Transverse colon (tissue), 4 donors: ENCODE measurements around the gene KANSL3.

Experiments
- EP300 ChIP-seq: sonication (generic); formaldehyde crosslinking; IDR thresholded peaks from one replicate; pipeline ENCODE4 v1.6.1; 2017; ENCODE audit warnings: antibody characterized with exemption, low read depth
- POLR2A ChIP-seq: fragments of 450-650 bp; IDR thresholded peaks from one replicate; pipeline ENCODE4 v1.6.1; 2016; ENCODE audit warnings: antibody characterized with exemption, mild to moderate bottlenecking, moderate library complexity
- POLR2AphosphoS5 ChIP-seq, 3 donors: sonication (generic); formaldehyde crosslinking; IDR thresholded peaks; one replicate each; pipeline ENCODE4 v1.6.1; 2016; ENCODE audit warnings: antibody characterized with exemption in 3 of 3
- TF ChIP-seq, protein P1 (sequence below), 5 experiments: fragments of 200-600 bp in 3 of 5; fragments of 450-650 bp in 2 of 5; sonication (generic) in 3 of 5; IDR thresholded peaks; 1 replicate in 2 of 5; 2 replicates in 3 of 5; pipeline ENCODE4 v1.5.1; 2016 to 2017; ENCODE audit warnings: antibody characterized with exemption in 5 of 5, inconsistent platforms in 3 of 5, mild to moderate bottlenecking in 2 of 5, moderate library complexity in 1 of 5

DNA sequence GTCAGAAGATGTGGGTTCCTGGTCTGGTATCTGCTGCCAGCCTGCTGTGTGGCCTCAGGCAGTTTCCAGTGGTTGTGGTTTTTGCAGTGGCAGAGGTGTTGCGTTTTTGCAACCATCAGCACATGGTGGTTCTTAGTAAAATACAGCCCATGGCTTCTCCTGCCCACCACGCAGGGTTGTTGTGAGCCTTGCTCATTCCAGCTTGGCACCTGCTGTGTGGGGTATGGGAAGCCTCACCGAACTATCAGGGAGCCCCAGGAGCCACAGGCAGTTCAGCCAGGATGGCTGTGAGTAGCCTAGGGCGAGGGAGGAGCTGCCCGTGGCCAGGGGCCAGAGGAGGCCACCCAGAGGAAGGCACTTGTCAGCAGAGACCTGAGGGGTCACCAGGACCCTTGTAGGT lies 91.8 kb downstream of the KANSL3 start:
- TF ChIP-seq, protein P1, sequence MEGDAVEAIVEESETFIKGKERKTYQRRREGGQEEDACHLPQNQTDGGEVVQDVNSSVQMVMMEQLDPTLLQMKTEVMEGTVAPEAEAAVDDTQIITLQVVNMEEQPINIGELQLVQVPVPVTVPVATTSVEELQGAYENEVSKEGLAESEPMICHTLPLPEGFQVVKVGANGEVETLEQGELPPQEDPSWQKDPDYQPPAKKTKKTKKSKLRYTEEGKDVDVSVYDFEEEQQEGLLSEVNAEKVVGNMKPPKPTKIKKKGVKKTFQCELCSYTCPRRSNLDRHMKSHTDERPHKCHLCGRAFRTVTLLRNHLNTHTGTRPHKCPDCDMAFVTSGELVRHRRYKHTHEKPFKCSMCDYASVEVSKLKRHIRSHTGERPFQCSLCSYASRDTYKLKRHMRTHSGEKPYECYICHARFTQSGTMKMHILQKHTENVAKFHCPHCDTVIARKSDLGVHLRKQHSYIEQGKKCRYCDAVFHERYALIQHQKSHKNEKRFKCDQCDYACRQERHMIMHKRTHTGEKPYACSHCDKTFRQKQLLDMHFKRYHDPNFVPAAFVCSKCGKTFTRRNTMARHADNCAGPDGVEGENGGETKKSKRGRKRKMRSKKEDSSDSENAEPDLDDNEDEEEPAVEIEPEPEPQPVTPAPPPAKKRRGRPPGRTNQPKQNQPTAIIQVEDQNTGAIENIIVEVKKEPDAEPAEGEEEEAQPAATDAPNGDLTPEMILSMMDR (IDR thresholded peaks at IDR 0.05) = no peak
- TF ChIP-seq POLR2A = no peak
- no peak for TF ChIP-seq POLR2AphosphoS5 (IDR thresholded peaks at IDR 0.05)
- TF ChIP-seq EP300 = no peak
